ENCODE measurements around the gene EDNRA.

- TF ChIP-seq CTCF (IDR thresholded peaks at IDR 0.05) (no peak), POLR2A (IDR thresholded peaks at IDR 0.05) (no peak)
Observed at GRCh38 chr4:147560625-147561024, 79.7 kb downstream of the EDNRA start.
